ENCODE measurements around the gene SYNCRIP.
"Not testable (repeated sequence)": the region's sequence is repeated elsewhere in the genome, so short reads cannot be mapped to it uniquely, and the experiment has no call there.

The SYNCRIP gene

GRCh38 chr6:85669735-85670194, 27.1 kb upstream of the SYNCRIP start:
- DNase-seq = no peak

- no peak for DNase-seq
Measured at GRCh38 chr6:85662251-85662650, 19.6 kb upstream of the SYNCRIP start.

GRCh38 chr6:85660181-85660611, 17.5 kb upstream of the SYNCRIP start:
- DNase-seq = no peak

GRCh38 chr6:85650606-85651005, 7.9 kb upstream of the SYNCRIP start:
- DNase-seq = no peak

- DNase-seq = no peak
Measured at GRCh38 chr6:85644279-85644762, 1.6 kb upstream of the SYNCRIP start.

- peak; percentile 80 to 81 for DNase-seq
Measured at GRCh38 chr6:85643537-85644278, 1.0 kb upstream of the SYNCRIP start.

GRCh38 chr6:85641897-85642773, 551 bp downstream of the SYNCRIP start:
- peak in 1 of 2 experiments; percentile 46 for DNase-seq

- no peak for DNase-seq
Measured at GRCh38 chr6:85641522-85641896, 1.2 kb downstream of the SYNCRIP start.

GRCh38 chr6:85640821-85641220, 1.9 kb downstream of the SYNCRIP start:
- DNase-seq = no peak

- DNase-seq = no peak
Measured at GRCh38 chr6:85637579-85637978, 5.1 kb downstream of the SYNCRIP start.

- no peak for DNase-seq
Measured at GRCh38 chr6:85632164-85632942, 10.3 kb downstream of the SYNCRIP start.

- DNase-seq = not testable (repeated sequence)
Measured at GRCh38 chr6:85631117-85631516, 11.6 kb downstream of the SYNCRIP start.

GRCh38 chr6:85628353-85628752, 14.3 kb downstream of the SYNCRIP start:
- no peak for DNase-seq

GRCh38 chr6:85620308-85620707, 22.4 kb downstream of the SYNCRIP start:
- no peak for DNase-seq

- no peak for DNase-seq
Measured at GRCh38 chr6:85614780-85615179, 27.9 kb downstream of the SYNCRIP start.

GRCh38 chr6:85612690-85613474, 29.8 kb downstream of the SYNCRIP start:
- DNase-seq = no peak

- no peak for DNase-seq
Measured at GRCh38 chr6:85610182-85610895, 32.3 kb downstream of the SYNCRIP start.

- DNase-seq = no peak
Measured at GRCh38 chr6:85602100-85602499, 40.6 kb downstream of the SYNCRIP start.

- no peak for DNase-seq
Measured at GRCh38 chr6:85600713-85601313, 41.9 kb downstream of the SYNCRIP start.

GRCh38 chr6:85594197-85594930, 48.3 kb downstream of the SYNCRIP start:
- DNase-seq = no peak
